Measurements from ENCODE around the gene ABCD1. TPM values are rescaled to one million over a fixed set of nuclear protein-coding genes. Genes with fewer than 3 reads are reported as not detected.

The ABCD1 gene
- total and polyA plus RNA-seq, 4 donors = 5.7 to 19.7 (median 10.3) TPM

- H3K4me3 ChIP-seq = no peak overlapping the region
- DNase-seq = peak in 2 of 3 donors; percentile 22 to 40
- no peak for ATAC-seq (ENCODE audit: insufficient read depth, low FRiP score)
- no peaks in the 10 kb centered on the region for H3K27me3 ChIP-seq (ENCODE audit: control insufficient read depth in 3 of 3, insufficient read depth in 3 of 3, low read length in 2 of 3)
- WGBS, 2 donors = 51 to 52% methylated on average over 7 to 9 of the region's 9 CpGs
- no peaks in the 10 kb centered on the region for H3K36me3 ChIP-seq (ENCODE audit: control insufficient read depth in 4 of 4, insufficient read depth in 4 of 4, low read length in 4 of 4)
- H3K4me1 ChIP-seq (ENCODE audit: control insufficient read depth in 5 of 5, insufficient read depth in 5 of 5, low read length in 5 of 5) = no peaks in the 10 kb centered on the region
- no peak overlapping the region for H3K9ac ChIP-seq (ENCODE audit: insufficient read depth in 1 of 2, low read length in 2 of 2)
- no peak overlapping the region for H3K27ac ChIP-seq (ENCODE audit: low read depth in 1 of 2, low read length in 1 of 2)
- no peak for TF ChIP-seq CTCF (IDR thresholded peaks at IDR 0.05; ENCODE audit: control extremely low read depth, extremely low read depth)
- H3K9me3 ChIP-seq (ENCODE audit: control insufficient read depth in 4 of 4, insufficient read depth in 3 of 4, low read length in 3 of 4) = peaks cover 0 to 3% (median 1%) of the 10 kb centered on the region in 4 donors
These were observed 37.9 kb upstream of the ABCD1 start for GRCh38 chrX:153686711-153687110.

- peak; percentile 32 for ATAC-seq (ENCODE audit: insufficient read depth, low FRiP score)
- H3K9ac ChIP-seq (ENCODE audit: insufficient read depth in 1 of 2, low read length in 2 of 2) = no peak within 1 kb of the TSS
- 0 to 31% methylated on average over 10 to 64 of the region's 66 CpGs for WGBS, 2 donors
- TF ChIP-seq CTCF (IDR thresholded peaks at IDR 0.05; ENCODE audit: control extremely low read depth, extremely low read depth) = no peak
- peaks cover 0 to 3% (median 1%) of the 10 kb centered on the region in 4 donors for H3K9me3 ChIP-seq (ENCODE audit: control insufficient read depth in 4 of 4, insufficient read depth in 3 of 4, low read length in 3 of 4)
- H3K36me3 ChIP-seq (ENCODE audit: control insufficient read depth in 4 of 4, insufficient read depth in 4 of 4, low read length in 4 of 4) = no peaks in the 10 kb centered on the region
- peak; percentile 73 to 85 (median 81) for DNase-seq
- H3K27me3 ChIP-seq (ENCODE audit: control insufficient read depth in 3 of 3, insufficient read depth in 3 of 3, low read length in 2 of 3) = no peaks in the 10 kb centered on the region
- peak within 1 kb of the TSS in 1 of 2 donors; percentile 88 for H3K27ac ChIP-seq (ENCODE audit: low read depth in 1 of 2, low read length in 1 of 2)
- H3K4me3 ChIP-seq = peak within 1 kb of the TSS; percentile 20
- H3K4me1 ChIP-seq (ENCODE audit: control insufficient read depth in 5 of 5, insufficient read depth in 5 of 5, low read length in 5 of 5) = no peaks in the 10 kb centered on the region
These were observed 37.3 kb upstream of the ABCD1 start, which contains the start of gene SLC6A8 for GRCh38 chrX:153687121-153688039. Gene SLC6A8 (plus strand): TSS chrX:153687926. CDS start chrX:153688575, 649 bp downstream.

- no peaks in the 10 kb centered on the region for H3K27me3 ChIP-seq (ENCODE audit: control insufficient read depth in 3 of 3, insufficient read depth in 3 of 3, low read length in 2 of 3)
- H3K27ac ChIP-seq (ENCODE audit: low read depth in 1 of 2, low read length in 1 of 2) = peak overlapping the region in 1 of 2 donors; percentile 49
- no peak for ATAC-seq (ENCODE audit: insufficient read depth, low FRiP score)
- WGBS, 2 donors = 39% methylated on average over 68 of the region's 69 CpGs; no CpG with 5 or more reads in 1 of the 2 donors
- H3K9me3 ChIP-seq (ENCODE audit: control insufficient read depth in 4 of 4, insufficient read depth in 3 of 4, low read length in 3 of 4) = peaks cover 0 to 3% (median 1%) of the 10 kb centered on the region in 4 donors
- H3K4me1 ChIP-seq (ENCODE audit: control insufficient read depth in 5 of 5, insufficient read depth in 5 of 5, low read length in 5 of 5) = no peaks in the 10 kb centered on the region
- no peaks in the 10 kb centered on the region for H3K36me3 ChIP-seq (ENCODE audit: control insufficient read depth in 4 of 4, insufficient read depth in 4 of 4, low read length in 4 of 4)
- H3K9ac ChIP-seq (ENCODE audit: insufficient read depth in 1 of 2, low read length in 2 of 2) = no peak overlapping the region
- no peak for DNase-seq
- no peak for TF ChIP-seq CTCF (IDR thresholded peaks at IDR 0.05; ENCODE audit: control extremely low read depth, extremely low read depth)
- H3K4me3 ChIP-seq = peak overlapping the region; percentile 2
These were observed 36.6 kb upstream of the ABCD1 start for GRCh38 chrX:153688071-153688470.

Measured in lung (tissue), 12 donors.